H1 (cell line): ENCODE data around the gene FUT2. TPM values are rescaled to one million over a fixed set of nuclear protein-coding genes. Genes with fewer than 3 reads are reported as not detected.

Source experiments
- CTCF ChIA-PET: fragments of 300-600 bp; sonication (Branson Sonifier 250); formaldehyde crosslinking; loops from one replicate; lab custom pipeline; 2021; ENCODE audit not compliant: partially characterized antibody; lab: Charles Lee
- POLR2A ChIA-PET: fragments of 300-600 bp; sonication (Branson Sonifier 250); formaldehyde crosslinking; loops from one replicate; lab custom pipeline; 2021; ENCODE audit warnings: inconsistent platforms; ENCODE audit not compliant: partially characterized antibody; lab: Charles Lee
- DNase-seq, 2 experiments: peaks; one replicate each; pipeline versions ENCODE4 v3.0.0 to v3.0.0-alpha.2; 2010 to 2022; ENCODE audit warnings: low spot score in 2 of 2, low read depth in 1 of 2, mixed read lengths in 1 of 2
- FAIRE-seq: peaks from 2 replicates; lab custom pipeline; 2011; peaks lifted over from hg19 to GRCh38; lab: Jason Lieb, UNC
- H2AFZ ChIP-seq: 2 replicates; pipeline ENCODE4 v1.8.1; 2012; ENCODE audit warnings: low read length, inconsistent platforms
- H2AK5ac ChIP-seq: 2 replicates; pipeline ENCODE4 v1.6.1; 2013; ENCODE audit warnings: low read depth, low read length
- H2BK120ac ChIP-seq: replicated peaks from 2 replicates; pipeline ENCODE3; 2013; ENCODE audit warnings: low read depth, low read length, inconsistent platforms
- H2BK12ac ChIP-seq: 2 replicates; pipeline ENCODE4 v1.6.1; 2013; ENCODE audit warnings: low read depth, low read length
- H2BK15ac ChIP-seq: 2 replicates; pipeline ENCODE4 v1.6.1; 2013; ENCODE audit warnings: low read length
- H2BK20ac ChIP-seq: 2 replicates; pipeline ENCODE4 v1.6.1; 2013; ENCODE audit warnings: low read length
- H2BK5ac ChIP-seq: 2 replicates; pipeline ENCODE4 v1.6.1; 2013; ENCODE audit warnings: low read depth, low read length
- H3K14ac ChIP-seq: 2 replicates; pipeline ENCODE4 v1.6.1; 2013; ENCODE audit warnings: inconsistent platforms; ENCODE audit not compliant: insufficient read length
- H3K18ac ChIP-seq: 2 replicates; pipeline ENCODE4 v1.6.1; 2013; ENCODE audit warnings: low read length; ENCODE audit errors: extremely low read depth
- H3K23ac ChIP-seq: 2 replicates; pipeline ENCODE4 v1.6.1; 2013; ENCODE audit warnings: inconsistent platforms; ENCODE audit not compliant: insufficient read length
- H3K23me2 ChIP-seq: 2 replicates; pipeline ENCODE4 v1.6.1; 2013; ENCODE audit warnings: low read depth, low read length
- H3K27ac ChIP-seq: 2 replicates; pipeline ENCODE4 v1.6.1; 2011; ENCODE audit warnings: low read depth, low read length, inconsistent platforms
- H3K27me3 ChIP-seq, 4 experiments: replicated peaks in 1 of 4; 1 replicate in 1 of 4; 2 replicates in 3 of 4; pipeline versions ENCODE4 v1.6.1 to v1.8.1; 2011 to 2013; ENCODE audit warnings: low read length in 3 of 4, mild to moderate bottlenecking in 3 of 4, inconsistent platforms in 2 of 4, mixed read lengths in 2 of 4, moderate library complexity in 1 of 4; ENCODE audit not compliant: control insufficient read depth in 3 of 4, insufficient read depth in 3 of 4; ENCODE audit errors: extremely low read depth in 1 of 4
- H3K36me3 ChIP-seq, 4 experiments: 2 replicates each; pipeline versions ENCODE4 v1.6.1 to v1.8.1; 2011 to 2013; ENCODE audit warnings: mild to moderate bottlenecking in 4 of 4, low read length in 3 of 4, moderate library complexity in 2 of 4, control low read depth in 1 of 4, inconsistent platforms in 1 of 4; ENCODE audit not compliant: insufficient read depth in 4 of 4, control insufficient read depth in 2 of 4
- H3K4ac ChIP-seq: replicated peaks from 2 replicates; pipeline ENCODE3; 2013; ENCODE audit warnings: low read length, low read depth, mixed read lengths, inconsistent platforms; ENCODE audit not compliant: insufficient read length
- H3K4me1 ChIP-seq, 4 experiments: replicated peaks in 1 of 4; 1 replicate in 1 of 4; 2 replicates in 3 of 4; pipeline versions ENCODE4 v1.6.1 to v1.8.1; 2011 to 2013; ENCODE audit warnings: low read length in 3 of 4, inconsistent platforms in 2 of 4, mixed read lengths in 1 of 4; ENCODE audit not compliant: insufficient read depth in 4 of 4, control insufficient read depth in 3 of 4
- H3K4me2 ChIP-seq, 2 experiments: 2 replicates each; pipeline versions ENCODE4 v1.6.1 to v1.8.1; 2011 to 2013; ENCODE audit warnings: low read depth in 2 of 2, low read length in 2 of 2, control low read depth in 1 of 2, inconsistent platforms in 1 of 2, mild to moderate bottlenecking in 1 of 2; ENCODE audit not compliant: insufficient read depth in 1 of 2
- H3K4me3 ChIP-seq, 4 experiments: fragments of 200-600, 300-600 bp in 1 of 4; sonication (generic), shearing (Covaris generic), sonication (Bioruptor Twin) in 1 of 4; 2 replicates each; pipeline versions ENCODE4 v1.5.1 to v1.8.1; 2011 to 2016; ENCODE audit warnings: low read length in 4 of 4, low read depth in 3 of 4, control low read depth in 2 of 4, inconsistent platforms in 2 of 4, mild to moderate bottlenecking in 2 of 4, mixed read lengths in 1 of 4, moderate library complexity in 1 of 4; ENCODE audit not compliant: insufficient read depth in 2 of 4; ENCODE audit errors: extremely low read depth in 1 of 4
- H3K56ac ChIP-seq: replicated peaks from 2 replicates; pipeline ENCODE3; 2013; ENCODE audit warnings: low read depth, mild to moderate bottlenecking, mixed read lengths, low read length, inconsistent platforms; ENCODE audit not compliant: insufficient read length
- H3K79me1 ChIP-seq: 2 replicates; pipeline ENCODE4 v1.6.1; 2013; ENCODE audit warnings: low read depth, low read length, control low read depth
- H3K79me2 ChIP-seq, 2 experiments: 2 replicates each; pipeline versions ENCODE4 v1.6.1 to v1.8.1; 2012 to 2013; ENCODE audit warnings: low read length in 2 of 2, mild to moderate bottlenecking in 2 of 2, inconsistent platforms in 1 of 2; ENCODE audit not compliant: insufficient read depth in 2 of 2, control insufficient read depth in 1 of 2
- H3K9ac ChIP-seq, 4 experiments: replicated peaks in 1 of 4; 1 replicate in 1 of 4; 2 replicates in 3 of 4; pipeline versions ENCODE4 v1.6.1 to v1.8.1; 2011 to 2013; ENCODE audit warnings: low read depth in 3 of 4, low read length in 3 of 4, control low read depth in 2 of 4, mild to moderate bottlenecking in 2 of 4, moderate library complexity in 2 of 4, inconsistent platforms in 1 of 4; ENCODE audit errors: extremely low read depth in 1 of 4
- H3K9me3 ChIP-seq, 2 experiments: 2 replicates each; pipeline versions ENCODE4 v1.6.1 to v1.8.1; 2012 to 2013; ENCODE audit warnings: mild to moderate bottlenecking in 2 of 2, moderate library complexity in 2 of 2, control low read depth in 1 of 2, inconsistent platforms in 1 of 2, low read depth in 1 of 2, low read length in 1 of 2, mixed read lengths in 1 of 2; ENCODE audit not compliant: insufficient read depth in 2 of 2
- H4K20me1 ChIP-seq, 2 experiments: replicated peaks in 1 of 2; 2 replicates each; pipeline versions ENCODE3 to v1.8.1; 2011 to 2013; ENCODE audit warnings: inconsistent platforms in 2 of 2, low read length in 2 of 2, mild to moderate bottlenecking in 1 of 2; ENCODE audit not compliant: insufficient read depth in 2 of 2, control insufficient read depth in 1 of 2
- H4K5ac ChIP-seq: 2 replicates; pipeline ENCODE4 v1.6.1; 2013; ENCODE audit warnings: low read length, low read depth, mixed read lengths, inconsistent platforms; ENCODE audit not compliant: insufficient read length
- H4K8ac ChIP-seq: 2 replicates; pipeline ENCODE4 v1.8.0; 2013; ENCODE audit warnings: mild to moderate bottlenecking, moderate library complexity, low read length, inconsistent platforms; ENCODE audit not compliant: insufficient read depth; ENCODE audit errors: extremely low read depth
- H4K91ac ChIP-seq: replicated peaks from 2 replicates; pipeline ENCODE3; 2013; ENCODE audit warnings: low read length, mixed read lengths, inconsistent platforms; ENCODE audit not compliant: insufficient read length
- ATF2 ChIP-seq: IDR thresholded peaks from 2 replicates; pipeline ENCODE4 v1.6.1; 2012; ENCODE audit warnings: low read length, inconsistent platforms
- CTBP2 ChIP-seq: IDR thresholded peaks from 2 replicates; pipeline ENCODE4 v1.7.0; 2011; ENCODE audit warnings: borderline replicate concordance, mild to moderate bottlenecking, moderate library complexity, mixed read lengths, low read length; ENCODE audit not compliant: insufficient read depth, insufficient read length
- HDAC6 ChIP-seq: IDR thresholded peaks from one replicate; pipeline ENCODE4 v1.7.1; 2012; ENCODE audit warnings: low read depth, mild to moderate bottlenecking, inconsistent platforms, low read length, moderate library complexity
- KDM4A ChIP-seq: IDR thresholded peaks from one replicate; pipeline ENCODE4 v1.7.1; 2012; ENCODE audit warnings: low read depth, mild to moderate bottlenecking, moderate library complexity, low read length, inconsistent platforms; ENCODE audit not compliant: severe bottlenecking
- MAFK ChIP-seq: IDR thresholded peaks from 2 replicates; pipeline ENCODE4 v1.6.1; 2012; ENCODE audit warnings: low read depth, mild to moderate bottlenecking, improper control_type of control experiment, low read length
- MAX ChIP-seq: IDR thresholded peaks from 2 replicates; pipeline ENCODE4 v1.6.1; 2012; ENCODE audit warnings: inconsistent platforms
- NANOG ChIP-seq: IDR thresholded peaks from 2 replicates; pipeline ENCODE4 v1.6.1; 2011; ENCODE audit warnings: low read length, low read depth, mild to moderate bottlenecking, inconsistent platforms; ENCODE audit not compliant: insufficient read depth, poor library complexity, severe bottlenecking
- SP2 ChIP-seq: IDR thresholded peaks from 2 replicates; pipeline ENCODE4 v1.6.1; 2012; ENCODE audit warnings: mild to moderate bottlenecking, low read length, inconsistent platforms
- TCF12 ChIP-seq: IDR thresholded peaks from 2 replicates; pipeline ENCODE4 v1.6.1; 2011; ENCODE audit warnings: low read depth, mild to moderate bottlenecking, low read length
- WGBS, 2 experiments: shearing (Covaris generic) in 1 of 2; methylation state at CpG; one replicate each; pipeline versions ENCODE4 v1.1.6 to v1.1.7; 2013 to 2015; ENCODE audit warnings: low lambda C conversion rate in 2 of 2, mixed read lengths in 2 of 2, inconsistent platforms in 1 of 2, low coverage in 1 of 2, missing lambda C conversion rate in 1 of 2; ENCODE audit not compliant: insufficient replicate concordance in 2 of 2, insufficient coverage in 1 of 2, insufficient read length in 1 of 2; ENCODE audit errors: extremely low coverage in 1 of 2, missing lambda C conversion rate in 1 of 2; 5-methylcytosine and 5-hydroxymethylcytosine counted together
- polyA plus RNA-seq, 7 experiments: library from polyadenylated mRNA; depleted of rRNA in 3 of 7; stranded (reverse) in 5 of 7; unstranded in 2 of 7; fragments of >200 nt in 5 of 7; fragments of 200-250 nt in 2 of 7; gene quantifications; 1 replicate in 5 of 7; 2 replicates in 1 of 7; 4 replicates in 1 of 7; pipeline versions ENCODE4 v1.2.1 to v1.2.3, GENCODE V29; 2011 to 2013; ENCODE audit warnings: missing spikeins in 2 of 7, mixed read lengths in 2 of 7
- total RNA-seq: library from RNA; stranded (reverse); fragmentation: NEBNext Ultra II Directional; extraction: Animal tissue kit (Norgen Biotek cat#: 25700); gene quantifications from 2 replicates; pipeline ENCODE4 v1.2.1, GENCODE V29; 2021

FUT2 gene
- total and polyA plus RNA-seq, 2 of the 8 experiments (the other 6 are each of a cell fraction or from before 2014, with no cell fraction given): 5.0 to 5.6 TPM

- Histone ChIP-seq H3K9me3 (no peaks in the 10 kb centered on the region), H3K36me3 (no peaks in the 10 kb centered on the region), H4K20me1 (no peaks in the 10 kb centered on the region), H4K5ac (peak overlapping the region; percentile 84), H3K56ac (peak overlapping the region; percentile 60), H3K4me2 (peak overlapping the region; percentile 97 to 98), H2BK120ac (peak overlapping the region; percentile 61), H3K27me3 (no peaks in the 10 kb centered on the region), H2BK5ac (peak overlapping the region; percentile 97; the same call in 1 of the 2 replicates), H3K9ac (peak overlapping the region in 3 of 4 experiments; percentile 31 to 47 (median 46); a peak in 5 of 7 replicates), H3K23ac (no peak overlapping the region), H3K14ac (no peak overlapping the region), H2AFZ (peak overlapping the region; percentile 55; the same call in 1 of the 2 replicates), H2AK5ac (no peak overlapping the region), H4K91ac (peak overlapping the region; percentile 97), H3K79me1 (peaks cover 2% of the 10 kb centered on the region; the same call in 1 of the 2 replicates), H3K4me1 (peaks cover 0 to 5% (median 1%) of the 10 kb centered on the region in 4 experiments; a peak in 4 of 7 replicates), H3K4ac (peak overlapping the region; percentile 46), H3K79me2 (no peaks in the 10 kb centered on the region), H3K4me3 (peak overlapping the region; percentile 55 to 94 (median 91)), H2BK20ac (no peak overlapping the region), H4K8ac (peak overlapping the region; percentile 45), H3K27ac (peak overlapping the region; percentile 6; the same call in 1 of the 2 replicates), H2BK15ac (0 out of 2 replicates have a peak overlapping the region, but pooled peaks have one; percentile 95), H3K18ac (peak overlapping the region; percentile 99), H2BK12ac (peak overlapping the region; percentile 82; the same call in 1 of the 2 replicates), H3K23me2 (peaks cover 8% of the 10 kb centered on the region; the same call in 1 of the 2 replicates)
- no peak for FAIRE-seq
- 2% methylated on average over 32 of the region's 34 CpGs; no CpG with 5 or more reads in 1 of the 2 experiments for WGBS, 2 experiments
- POLR2A ChIA-PET: interaction anchor here (0.6 to 3.5 kb wide), 35 partner anchors 9 to 161 kb away, joined by 3 to 59 read pairs (median 5); partner anchors contain the start of genes CA11, IZUMO1, MAMSTR and RASIP1
- CTCF ChIA-PET: interaction anchor here (0.7 to 9.4 kb wide), 13 partner anchors 13 to 146 kb away, joined by 3 to 59 read pairs (median 5); partner anchors contain the start of genes CA11, HSD17B14 and NTN5
- DNase-seq: peak in 1 of 2 experiments; percentile 81
- TF ChIP-seq TCF12 (no peak), ATF2 (no peak), HDAC6 (no peak), MAX (peak; percentile 31; the same call in 1 of the 2 replicates), NANOG (no peak), CTBP2 (peak; percentile 95), MAFK (no peak), KDM4A (peak; percentile 91), SP2 (no peak)
Observed at GRCh38 chr19:48696353-48697010, 711 bp downstream of the FUT2 start.
